NCI-H226 (cell line): Measurements from ENCODE around the gene OSER1.

Experiments
- DNase-seq: peaks from one replicate; pipeline ENCODE4 v3.0.0-alpha.2; 2015

Gene OSER1

DNA sequence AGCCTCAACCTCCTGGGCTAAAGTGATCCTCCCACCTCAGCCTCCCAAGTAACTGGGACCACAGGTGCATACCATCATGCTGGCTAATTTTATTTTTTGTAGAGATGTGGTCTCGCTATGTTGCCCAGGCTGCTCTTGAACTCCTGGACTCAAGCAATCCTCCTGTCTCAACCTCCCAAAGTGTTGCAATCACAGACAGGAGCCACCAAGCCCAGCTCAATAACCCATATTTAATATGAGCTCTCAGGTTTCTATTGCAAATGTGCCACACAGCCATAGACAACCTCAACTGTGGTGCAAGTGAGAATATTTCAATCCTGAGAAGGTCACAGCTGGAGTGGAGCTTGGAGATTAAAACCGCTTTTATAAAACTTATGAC is 38.0 kb downstream of the OSER1 start:
- no peak for DNase-seq

DNA sequence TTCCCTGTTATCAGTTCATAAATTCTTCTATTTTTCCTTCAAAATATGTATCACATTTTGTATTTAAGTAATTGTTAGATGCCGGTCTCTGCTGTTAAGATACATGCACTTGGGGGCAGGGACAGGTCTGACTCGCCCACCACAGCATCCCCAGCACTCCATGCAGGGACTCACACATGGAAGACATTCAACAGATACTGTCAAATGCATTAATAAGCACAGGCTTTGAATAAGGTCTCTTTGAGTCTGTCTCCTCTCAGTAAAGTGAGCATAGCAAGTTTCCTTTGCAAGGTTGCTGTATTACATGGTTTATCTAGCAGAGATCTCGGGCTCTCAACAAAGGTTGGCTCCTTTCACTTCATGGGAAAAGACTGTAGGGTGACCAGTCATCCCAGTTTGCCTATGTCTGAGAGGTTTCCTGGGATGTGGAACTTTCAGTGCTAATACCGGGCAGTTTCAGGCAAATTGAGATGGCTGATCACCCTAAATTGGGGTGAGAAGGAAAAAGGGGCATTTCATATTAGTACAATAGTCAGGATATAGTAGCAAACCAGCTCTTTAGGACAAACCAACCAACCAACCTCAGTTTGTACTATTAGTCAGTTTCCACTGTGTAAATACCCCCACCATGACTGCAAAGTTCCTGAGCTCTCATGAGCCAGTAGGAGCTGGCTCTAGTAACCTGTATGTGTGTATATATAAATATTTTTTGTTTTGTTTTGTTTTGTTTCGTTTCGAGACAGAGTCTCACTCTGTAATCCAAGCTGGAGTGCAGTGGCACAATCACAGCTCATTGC is 38.6 kb downstream of the OSER1 start:
- no peak for DNase-seq

- DNase-seq = no peak
Measured at GRCh38 chr20:44170816-44171410, 39.7 kb downstream of the OSER1 start.

DNA sequence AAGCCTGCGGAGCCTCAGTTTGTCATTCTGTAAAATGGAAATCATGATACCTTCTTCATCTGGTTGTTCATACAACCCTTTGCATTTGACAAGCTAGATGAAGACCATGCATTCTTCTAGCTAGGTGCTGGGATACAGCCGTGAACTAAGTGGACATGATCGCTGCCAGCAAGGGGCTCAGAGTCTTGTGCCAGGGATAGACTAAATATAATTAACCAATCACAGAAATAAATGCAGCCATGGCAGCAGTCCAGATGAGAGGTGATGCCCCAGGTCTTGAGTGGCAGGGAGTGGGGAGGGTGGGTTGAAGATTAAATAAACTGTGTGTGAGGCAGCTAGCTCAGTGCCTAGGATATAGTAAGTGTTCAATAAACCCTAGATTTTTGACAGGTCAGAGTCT is 42.8 kb downstream of the OSER1 start:
- no peak for DNase-seq

GRCh38 chr20:44166477-44166876 is 44.1 kb downstream of the OSER1 start:
- DNase-seq = no peak

GRCh38 chr20:44166008-44166407 is 44.6 kb downstream of the OSER1 start:
- DNase-seq = peak; percentile 16

- DNase-seq = no peak
Measured at GRCh38 chr20:44160133-44160532, 50.4 kb downstream of the OSER1 start.

DNA sequence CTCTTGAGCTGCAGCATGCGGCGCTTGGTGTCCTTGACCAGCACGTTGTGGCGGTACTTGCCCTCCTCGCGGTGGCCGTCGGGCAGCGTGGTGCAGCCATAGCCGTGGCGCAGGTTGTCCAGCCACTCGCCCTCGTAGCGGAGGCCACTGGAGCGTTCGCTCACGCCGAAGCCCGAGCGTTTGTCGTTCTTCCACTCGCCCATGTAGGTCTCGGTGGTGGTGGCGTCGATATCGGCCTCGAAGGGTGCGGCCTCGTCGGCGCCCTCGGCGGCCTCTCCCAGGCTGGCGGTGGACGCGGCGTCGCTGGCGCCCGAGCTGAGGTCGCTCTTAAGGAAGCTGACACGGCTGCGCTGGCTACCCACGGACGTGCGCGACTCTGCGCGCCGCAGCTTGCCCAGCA is 50.9 kb downstream of the OSER1 start:
- no peak for DNase-seq

GRCh38 chr20:44159125-44159524 is 51.4 kb downstream of the OSER1 start:
- DNase-seq = no peak

GRCh38 chr20:44157061-44157460 is 53.5 kb downstream of the OSER1 start:
- no peak for DNase-seq

GRCh38 chr20:44154521-44155001 is 56.0 kb downstream of the OSER1 start:
- no peak for DNase-seq

DNA sequence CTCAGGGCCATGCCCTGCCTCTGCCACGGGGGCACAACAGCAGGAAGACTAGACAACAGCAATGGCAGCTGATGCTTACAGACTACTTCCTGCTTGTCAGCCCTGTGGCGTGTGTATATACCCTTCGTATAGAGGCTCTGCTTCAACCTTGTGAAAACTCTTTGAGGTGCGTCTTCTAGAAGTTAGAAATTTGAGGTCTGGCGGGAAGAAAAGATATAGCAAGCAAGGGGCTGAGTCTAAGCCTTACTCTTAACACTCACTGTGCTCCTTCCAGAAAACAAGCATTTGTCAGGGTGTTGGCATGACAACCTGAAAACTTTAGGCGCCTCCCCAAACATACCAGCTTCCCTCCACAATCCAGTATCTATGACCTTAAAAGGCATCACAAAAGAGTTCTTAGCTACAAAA is 56.9 kb downstream of the OSER1 start:
- DNase-seq = peak; percentile 47

GRCh38 chr20:44151621-44152416 is 58.8 kb downstream of the OSER1 start:
- DNase-seq = peak; percentile 89

DNA sequence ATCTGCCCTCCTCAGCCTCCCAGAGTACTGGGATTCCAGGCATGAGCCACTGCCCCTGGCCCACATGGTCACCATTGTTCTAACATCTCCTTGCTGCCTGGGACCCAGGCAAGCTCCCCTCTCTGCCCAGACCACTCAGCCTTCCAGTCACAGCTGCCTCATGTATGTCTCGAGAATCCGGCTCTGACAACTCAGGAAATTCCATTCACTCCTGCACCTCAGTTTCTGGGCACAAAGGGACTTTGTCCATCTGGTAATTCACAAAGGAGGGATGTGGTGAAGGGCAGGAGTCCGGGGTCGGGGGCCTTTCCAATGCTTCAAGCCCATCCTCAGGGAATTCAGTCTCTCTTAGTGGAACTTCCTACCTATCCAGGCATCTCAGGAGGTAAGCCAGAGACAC is 64.3 kb downstream of the OSER1 start:
- no peak for DNase-seq
